K562 (cell line): ENCODE data around the gene NBEA. TPM values are rescaled to one million over a fixed set of nuclear protein-coding genes. Genes with fewer than 3 reads are reported as not detected.

Source experiments
- ATAC-seq: fragments of 200-7000 bp; cut with Tn5 transposase; 3 replicates; pipeline ENCODE4 v1.9.1; 2020; ENCODE audit warnings: moderate library complexity
- BruUV-seq: library from RNA; stranded (reverse); fragments of 400-500 nt; replicated peaks from 2 replicates; lab custom pipeline; 2021; lab: Mats Ljungman, UMichigan
- CTCF ChIA-PET: fragments of 300-600 bp; formaldehyde crosslinking; extraction: SDS; loops from one replicate; lab custom pipeline; 2021; ENCODE audit warnings: low intra/inter-chr PET ratio; lab: Yijun Ruan, JAX
- POLR2A ChIA-PET: fragments of 300-600, 350-650 bp; sonication (Branson Sonifier 250); formaldehyde crosslinking; extraction: SDS; loops from one replicate; lab custom pipeline; 2021; ENCODE audit warnings: antibody characterized with exemption, inconsistent platforms; lab: Yijun Ruan, JAX
- DNase-seq, 4 experiments: peaks; one replicate each; pipeline versions ENCODE4 v3.0.0 to v3.0.0-alpha.2; 2011 to 2018; ENCODE audit warnings: low spot score in 3 of 4, mixed read lengths in 3 of 4; ENCODE audit errors: extremely low read depth in 1 of 4
- FAIRE-seq: peaks from 2 replicates; lab custom pipeline; 2011; peaks lifted over from hg19 to GRCh38; lab: Jason Lieb, UNC
- H2AFZ ChIP-seq: 2 replicates; pipeline ENCODE4 v1.6.0; 2011; ENCODE audit warnings: low read depth, low read length, control low read depth, inconsistent platforms
- H3K27ac ChIP-seq: fragments of 200-600 bp; 3 replicates; pipeline ENCODE4 v1.8.0; 2011; ENCODE audit warnings: low read depth, mild to moderate bottlenecking, control low read depth, inconsistent platforms, low read length, moderate library complexity, mixed read lengths; ENCODE audit errors: extremely low read depth
- H3K27me3 ChIP-seq, 2 experiments: fragments of 300-600 bp in 1 of 2; 2 replicates in 1 of 2; 3 replicates in 1 of 2; pipeline versions ENCODE4 v1.6.0 to v1.8.0; 2011; ENCODE audit warnings: inconsistent platforms in 2 of 2, low read length in 2 of 2, mild to moderate bottlenecking in 1 of 2, mixed read lengths in 1 of 2, moderate library complexity in 1 of 2; ENCODE audit not compliant: control insufficient read depth in 2 of 2, insufficient read depth in 2 of 2
- H3K36me3 ChIP-seq: fragments of 300-600 bp; 3 replicates; pipeline ENCODE4 v1.8.0; 2011; ENCODE audit warnings: mild to moderate bottlenecking, low read length, inconsistent platforms; ENCODE audit not compliant: control insufficient read depth, insufficient read depth
- H3K4me1 ChIP-seq, 2 experiments: fragments of 200-600 bp in 1 of 2; replicated peaks in 1 of 2; 2 replicates in 1 of 2; 3 replicates in 1 of 2; pipeline versions ENCODE4 v1.5.1 to v1.8.0; 2011; ENCODE audit warnings: inconsistent platforms in 2 of 2, low read length in 2 of 2, mild to moderate bottlenecking in 1 of 2, mixed read lengths in 1 of 2, moderate library complexity in 1 of 2; ENCODE audit not compliant: control insufficient read depth in 2 of 2, insufficient read depth in 2 of 2
- H3K4me2 ChIP-seq: 2 replicates; pipeline ENCODE4 v1.6.1; 2011; ENCODE audit warnings: low read length, control low read depth, inconsistent platforms, mixed read lengths; ENCODE audit not compliant: insufficient read depth
- H3K4me3 ChIP-seq: fragments of 200-600 bp; sonication (generic), shearing (Covaris generic); 2 replicates; pipeline ENCODE4 v1.5.1; 2016; ENCODE audit warnings: control low read depth, inconsistent platforms
- H3K79me2 ChIP-seq: fragments of 200-600 bp; 3 replicates; pipeline ENCODE4 v1.8.0; 2011; ENCODE audit warnings: low read length, inconsistent platforms; ENCODE audit not compliant: control insufficient read depth, insufficient read depth
- H3K9ac ChIP-seq, 2 experiments: 2 replicates each; pipeline versions ENCODE4 v1.6.0 to v1.6.1; 2011; ENCODE audit warnings: low read depth in 2 of 2, low read length in 2 of 2, control low read depth in 1 of 2, inconsistent platforms in 1 of 2, mild to moderate bottlenecking in 1 of 2, mixed read lengths in 1 of 2; ENCODE audit not compliant: insufficient read depth in 1 of 2
- H3K9me1 ChIP-seq: one replicate; pipeline ENCODE4 v1.6.0; 2011; ENCODE audit warnings: inconsistent platforms, mild to moderate bottlenecking, low read length, moderate library complexity; ENCODE audit not compliant: control insufficient read depth, insufficient read depth
- H3K9me3 ChIP-seq: replicated peaks from 2 replicates; pipeline ENCODE4 v1.5.1; 2011; ENCODE audit warnings: low read depth, low read length, inconsistent platforms; ENCODE audit not compliant: control insufficient read depth, insufficient read depth
- H4K20me1 ChIP-seq: replicated peaks from 2 replicates; pipeline ENCODE4 v1.6.1; 2011; ENCODE audit warnings: low read length, inconsistent platforms, mixed read lengths; ENCODE audit not compliant: control insufficient read depth, insufficient read depth
- BDP1 ChIP-seq: IDR thresholded peaks from 3 replicates; pipeline ENCODE4 v1.6.1; 2011; ENCODE audit not compliant: insufficient read length, insufficient read depth
- C11orf30 ChIP-seq: fragments of 450-650 bp; IDR thresholded peaks from 2 replicates; pipeline ENCODE4 v1.6.1; 2016; ENCODE audit warnings: low read depth, mild to moderate bottlenecking
- COPS2 ChIP-seq: fragments of 450-650 bp; conservative IDR thresholded peaks from 2 replicates; pipeline ENCODE4 v1.6.1; 2016; ENCODE audit warnings: mild to moderate bottlenecking, moderate library complexity
- EGR1 ChIP-seq: fragments of 450-650 bp; conservative IDR thresholded peaks from 2 replicates; pipeline ENCODE4 v1.6.1; 2017; ENCODE audit warnings: mild to moderate bottlenecking
- ELF2 ChIP-seq: fragments of 250-450 bp; sonication (Bioruptor Pico); IDR thresholded peaks from 2 replicates; pipeline ENCODE4 v1.5.0; 2021; ENCODE audit warnings: mild to moderate bottlenecking
- HMG20A ChIP-seq: fragments of 450-650 bp; formaldehyde crosslinking; conservative IDR thresholded peaks from 2 replicates; pipeline ENCODE4 v1.4.0; 2020; ENCODE audit warnings: mild to moderate bottlenecking, mixed read lengths
- HSF4 ChIP-seq: fragments of 250-450 bp; sonication (Bioruptor Pico); IDR thresholded peaks from 2 replicates; pipeline ENCODE4 v2.1.2; 2022; ENCODE audit warnings: mild to moderate bottlenecking, moderate library complexity, borderline replicate concordance
- MIER1 ChIP-seq: fragments of 450-650 bp; IDR thresholded peaks from 2 replicates; pipeline ENCODE4 v1.6.1; 2016; ENCODE audit warnings: antibody characterized with exemption, mild to moderate bottlenecking, low read depth
- MTF1 ChIP-seq: fragments of 250-450 bp; sonication (Bioruptor Pico); IDR thresholded peaks from 2 replicates; pipeline ENCODE4 v1.9.0; 2021; ENCODE audit warnings: moderate library complexity, mild to moderate bottlenecking, inconsistent platforms, borderline replicate concordance
- NCOA4 ChIP-seq: fragments of 450-650 bp; IDR thresholded peaks from 2 replicates; pipeline ENCODE4 v1.6.1; 2018; ENCODE audit warnings: mild to moderate bottlenecking; ENCODE audit not compliant: partially characterized antibody
- RBFOX2 ChIP-seq: fragments of 200-400 bp; formaldehyde crosslinking; IDR thresholded peaks from 2 replicates; pipeline ENCODE4 v1.6.1; 2017; ENCODE audit warnings: low read depth, mild to moderate bottlenecking, low read length, moderate library complexity
- TBL1XR1 ChIP-seq, 2 experiments: IDR thresholded peaks; 2 replicates each; pipeline ENCODE4 v1.6.1; 2012; ENCODE audit warnings: improper control_type of control experiment in 2 of 2, low read length in 2 of 2, mild to moderate bottlenecking in 1 of 2
- U2AF1 ChIP-seq: fragments of 200-400 bp; formaldehyde crosslinking; optimal IDR thresholded peaks from 2 replicates; pipeline ENCODE3; 2017; ENCODE audit warnings: mild to moderate bottlenecking, low read depth, low read length, moderate library complexity
- ZNF282 ChIP-seq: sonication (generic); formaldehyde crosslinking; IDR thresholded peaks from 2 replicates; pipeline ENCODE4 v1.8.1; 2023; ENCODE audit warnings: missing genetic modification reagents
- ZNF3 ChIP-seq: fragments of 250-450 bp; sonication (Bioruptor Pico); IDR thresholded peaks from 2 replicates; pipeline ENCODE4 v1.5.0; 2021; ENCODE audit warnings: mild to moderate bottlenecking, moderate library complexity
- ZNF408 ChIP-seq: fragments of 250-450 bp; sonication (Bioruptor Pico); IDR thresholded peaks from 2 replicates; pipeline ENCODE4 v1.4.0; 2020; ENCODE audit warnings: low read depth, mild to moderate bottlenecking, moderate library complexity
- ZNF785 ChIP-seq: fragments of 250-450 bp; sonication (Bioruptor Pico); IDR thresholded peaks from 2 replicates; pipeline ENCODE4 v1.4.0; 2020; ENCODE audit warnings: mild to moderate bottlenecking
- WGBS: fragments of 100-300 bp; shearing (Covaris generic); methylation state at CpG from one replicate; pipeline ENCODE4 v1.1.6; 2016; ENCODE audit warnings: low coverage, mixed read lengths; ENCODE audit not compliant: insufficient coverage; ENCODE audit errors: missing lambda C conversion rate; 5-methylcytosine and 5-hydroxymethylcytosine counted together
- in situ Hi-C: fragments of 300-500 bp; cut with MboI; formaldehyde crosslinking; loops from 4 replicates; pipeline ENCODE4 v1.15.0; 2018; ENCODE audit warnings: inconsistent platforms, mixed read lengths
- intact Hi-C: fragments of 100-400 bp; cut with micrococcal nuclease; formaldehyde crosslinking; loops from 2 replicates; pipeline ENCODE4 v1.14.2; 2022
- polyA plus RNA-seq, 8 experiments: library from polyadenylated mRNA; depleted of rRNA in 4 of 8; stranded (reverse) in 5 of 8; unstranded in 3 of 8; fragments of >200 nt; fragmentation: Nextera tagmentation in 2 of 8; fragmentation: Illumina TruSeq in 1 of 8; extraction: Ambion mirVana in 2 of 8; extraction: Trizol in 1 of 8; gene quantifications; 2 replicates each; pipeline versions ENCODE4 v1.2.1 to v1.2.3, GENCODE V29; 2011 to 2014; ENCODE audit warnings: inconsistent platforms in 1 of 8, missing spikeins in 1 of 8
- total RNA-seq, 7 experiments: library from RNA; depleted of rRNA in 6 of 7; stranded (reverse); fragments of >200 nt in 6 of 7; fragmentation: Illumina TruSeq in 2 of 7; extraction: Trizol in 2 of 7; gene quantifications; 2 replicates each; pipeline versions ENCODE4 v1.2.1 to v1.2.3, GENCODE V29; 2011 to 2021; ENCODE audit warnings: low replicate concordance in 1 of 7
- TF ChIP-seq, protein P1 (sequence below): fragments of 250-450 bp; sonication (Bioruptor Pico); IDR thresholded peaks from 2 replicates; pipeline ENCODE4 v1.8.0; 2021; ENCODE audit warnings: moderate library complexity, mild to moderate bottlenecking, inconsistent platforms

Gene NBEA
- total and polyA plus RNA-seq, 9 of the 15 experiments (the other 6 are each of a cell fraction or from before 2014, with no cell fraction given) = 0.03 to 0.94 (median 0.05) TPM; not detected in 2

GRCh38 chr13:35365883-35366282, 423.8 kb downstream of the NBEA start:
- no peak for DNase-seq
- intact Hi-C loops (no loop called here), in situ Hi-C loops (no loop called here)
- Histone ChIP-seq H3K9me3 (no peaks in the 10 kb centered on the region), H3K79me2 (no peaks in the 10 kb centered on the region), H3K4me1 (no peaks in the 10 kb centered on the region), H3K9ac (no peak overlapping the region), H3K9me1 (no peaks in the 10 kb centered on the region), H3K27me3 (no peaks in the 10 kb centered on the region), H3K4me3 (no peak overlapping the region), H3K27ac (no peak overlapping the region), H2AFZ (no peak overlapping the region), H3K4me2 (no peak overlapping the region), H3K36me3 (no peaks in the 10 kb centered on the region), H4K20me1 (no peaks in the 10 kb centered on the region)
- no peak for ATAC-seq
- CTCF ChIA-PET = no interaction called here
- BruUV-seq = no TSS peak
- POLR2A ChIA-PET = no interaction called here
- no peak for TF ChIP-seq U2AF1
- no peak for TF ChIP-seq ZNF408
- TF ChIP-seq BDP1 = no peak
- TF ChIP-seq EGR1 = no peak
- TF ChIP-seq, protein P1, sequence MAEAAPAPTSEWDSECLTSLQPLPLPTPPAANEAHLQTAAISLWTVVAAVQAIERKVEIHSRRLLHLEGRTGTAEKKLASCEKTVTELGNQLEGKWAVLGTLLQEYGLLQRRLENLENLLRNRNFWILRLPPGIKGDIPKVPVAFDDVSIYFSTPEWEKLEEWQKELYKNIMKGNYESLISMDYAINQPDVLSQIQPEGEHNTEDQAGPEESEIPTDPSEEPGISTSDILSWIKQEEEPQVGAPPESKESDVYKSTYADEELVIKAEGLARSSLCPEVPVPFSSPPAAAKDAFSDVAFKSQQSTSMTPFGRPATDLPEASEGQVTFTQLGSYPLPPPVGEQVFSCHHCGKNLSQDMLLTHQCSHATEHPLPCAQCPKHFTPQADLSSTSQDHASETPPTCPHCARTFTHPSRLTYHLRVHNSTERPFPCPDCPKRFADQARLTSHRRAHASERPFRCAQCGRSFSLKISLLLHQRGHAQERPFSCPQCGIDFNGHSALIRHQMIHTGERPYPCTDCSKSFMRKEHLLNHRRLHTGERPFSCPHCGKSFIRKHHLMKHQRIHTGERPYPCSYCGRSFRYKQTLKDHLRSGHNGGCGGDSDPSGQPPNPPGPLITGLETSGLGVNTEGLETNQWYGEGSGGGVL (CRISPR knock-in tag) = no peak
- TF ChIP-seq HSF4 (CRISPR knock-in tag) = no peak
- no peak for TF ChIP-seq MIER1
- TF ChIP-seq TBL1XR1 (IDR thresholded peaks at IDR 0.05; ENCODE audit: low read length in 2 of 2) = no peak
- TF ChIP-seq C11orf30 = no peak
- TF ChIP-seq HMG20A (CRISPR knock-in tag) = no peak
- no peak for TF ChIP-seq RBFOX2
- TF ChIP-seq COPS2 = no peak
- no peak for TF ChIP-seq NCOA4
- no peak for TF ChIP-seq ZNF282 (CRISPR knock-in tag)
- TF ChIP-seq ELF2 (CRISPR knock-in tag) = no peak
- TF ChIP-seq MTF1 (CRISPR knock-in tag) = no peak
- TF ChIP-seq ZNF785 (CRISPR knock-in tag) = no peak
- TF ChIP-seq ZNF3 = no peak
- WGBS = 0% methylated on average over 1 of the region's 1 CpG
- FAIRE-seq = no peak
